WTC11 (cell line): ENCODE data around the gene MAP7. TPM values are rescaled to one million over a fixed set of nuclear protein-coding genes. Genes with fewer than 3 reads are reported as not detected.
A peak's percentile ranks its signal among the peaks of the same experiment; 100 is the strongest.

ENCODE experiments used
- ATAC-seq: fragments of 200-7000 bp; cut with Tn5 transposase; 2 replicates; pipeline ENCODE4 v1.10.0; 2021; ENCODE audit warnings: mild to moderate bottlenecking, moderate library complexity
- CTCF ChIA-PET: fragments of 300-600 bp; sonication (Branson Sonifier 250); formaldehyde crosslinking; loops from one replicate; lab custom pipeline; 2021; ENCODE audit warnings: antibody characterized with exemption; lab: Charles Lee
- POLR2A ChIA-PET: fragments of 350-600 bp; sonication (Branson Sonifier 250); formaldehyde crosslinking; loops from one replicate; lab custom pipeline; 2021; ENCODE audit warnings: antibody characterized with exemption; lab: Charles Lee
- DNase-seq: peaks from one replicate; pipeline ENCODE4 v3.0.0; 2021; ENCODE audit warnings: low spot score
- H3K27ac Mint-ChIP-seq: 2 replicates; pipeline ENCODE4 v1.8.0; 2021; ENCODE audit warnings: mixed read lengths
- H3K27me3 Mint-ChIP-seq: 2 replicates; pipeline ENCODE4 v1.8.0; 2021; ENCODE audit warnings: low read depth, mild to moderate bottlenecking, moderate library complexity, mixed read lengths
- H3K36me3 Mint-ChIP-seq: 2 replicates; pipeline ENCODE4 v1.8.0; 2021; ENCODE audit warnings: mixed read lengths
- H3K4me1 Mint-ChIP-seq: 2 replicates; pipeline ENCODE4 v1.8.0; 2022; ENCODE audit warnings: mixed read lengths
- H3K4me3 Mint-ChIP-seq: 2 replicates; pipeline ENCODE4 v1.8.0; 2021; ENCODE audit warnings: mild to moderate bottlenecking, moderate library complexity, mixed read lengths
- H3K9me3 Mint-ChIP-seq: 2 replicates; pipeline ENCODE4 v1.8.0; 2021; ENCODE audit warnings: mixed read lengths
- CBFB ChIP-seq: sonication (generic); formaldehyde crosslinking; IDR thresholded peaks from 2 replicates; pipeline ENCODE4 v1.8.1; 2022; ENCODE audit warnings: mild to moderate bottlenecking, low read depth, missing genetic modification reagents
- FOXJ3 ChIP-seq: sonication (generic); formaldehyde crosslinking; IDR thresholded peaks from 2 replicates; pipeline ENCODE4 v1.9.0; 2021; ENCODE audit warnings: missing genetic modification reagents, mild to moderate bottlenecking, borderline replicate concordance
- GRHL2 ChIP-seq: fragments of 250-450 bp; sonication (Bioruptor Pico); IDR thresholded peaks from 2 replicates; pipeline ENCODE4 v1.8.0; 2022; ENCODE audit warnings: mild to moderate bottlenecking, moderate library complexity; ENCODE audit not compliant: insufficient replicate concordance, severe bottlenecking
- IRF2 ChIP-seq: sonication (generic); formaldehyde crosslinking; IDR thresholded peaks from 2 replicates; pipeline ENCODE4 v1.8.0; 2022; ENCODE audit warnings: low read depth, missing genetic modification reagents, borderline replicate concordance
- JAZF1 ChIP-seq: fragments of 250-450 bp; sonication (Bioruptor Pico); IDR thresholded peaks from 2 replicates; pipeline ENCODE4 v1.9.0; 2021; ENCODE audit warnings: moderate library complexity, mild to moderate bottlenecking, inconsistent platforms
- MXD4 ChIP-seq: fragments of 250-450 bp; sonication (Bioruptor Pico); IDR thresholded peaks from 2 replicates; pipeline ENCODE4 v1.8.0; 2021; ENCODE audit warnings: mild to moderate bottlenecking, moderate library complexity, borderline replicate concordance
- NR3C1 ChIP-seq: sonication (generic); formaldehyde crosslinking; conservative IDR thresholded peaks from 2 replicates; pipeline ENCODE4 v1.8.1; 2023; ENCODE audit warnings: low read depth, mild to moderate bottlenecking, missing genetic modification reagents
- ZNF121 ChIP-seq: sonication (generic); formaldehyde crosslinking; IDR thresholded peaks from 2 replicates; pipeline ENCODE4 v1.8.0; 2023; ENCODE audit warnings: missing genetic modification reagents
- ZNF423 ChIP-seq: fragments of 250-450 bp; sonication (Bioruptor Pico); IDR thresholded peaks from 2 replicates; pipeline ENCODE4 v2.1.2; 2022; ENCODE audit warnings: mild to moderate bottlenecking, moderate library complexity
- total RNA-seq: library from RNA; stranded (reverse); gene quantifications from 3 replicates; pipeline ENCODE4 v1.2.3, GENCODE V29; 2021
- TF ChIP-seq, protein P1 (sequence below): sonication (generic); formaldehyde crosslinking; IDR thresholded peaks from 2 replicates; pipeline ENCODE4 v1.8.1; 2022; ENCODE audit warnings: mild to moderate bottlenecking, missing genetic modification reagents, moderate library complexity, borderline replicate concordance
- TF ChIP-seq, protein P2 (sequence below): sonication (generic); formaldehyde crosslinking; conservative IDR thresholded peaks from 2 replicates; pipeline ENCODE4 v1.8.1; 2023; ENCODE audit warnings: mild to moderate bottlenecking, low read depth, missing genetic modification reagents, moderate library complexity
- TF ChIP-seq, protein P3 (sequence below): sonication (generic); formaldehyde crosslinking; IDR thresholded peaks from 2 replicates; pipeline ENCODE4 v1.8.1; 2022; ENCODE audit warnings: low read depth, mild to moderate bottlenecking, moderate library complexity, missing genetic modification reagents, borderline replicate concordance
- TF ChIP-seq, protein P4 (sequence below): sonication (generic); formaldehyde crosslinking; IDR thresholded peaks from 2 replicates; pipeline ENCODE4 v1.8.1; 2022; ENCODE audit warnings: mild to moderate bottlenecking, moderate library complexity, missing genetic modification reagents
- TF ChIP-seq, protein P5 (sequence below): sonication (generic); formaldehyde crosslinking; IDR thresholded peaks from 2 replicates; pipeline ENCODE4 v1.8.1; 2022; ENCODE audit warnings: low read depth, missing genetic modification reagents, borderline replicate concordance
- TF ChIP-seq, protein P6 (sequence below): fragments of 250-450 bp; sonication (Bioruptor Pico); IDR thresholded peaks from 2 replicates; pipeline ENCODE4 v1.9.0; 2021; ENCODE audit warnings: moderate library complexity, mild to moderate bottlenecking, inconsistent platforms, borderline replicate concordance
- TF ChIP-seq, protein P7 (sequence below): sonication (generic); formaldehyde crosslinking; IDR thresholded peaks from 2 replicates; pipeline ENCODE4 v1.8.0; 2022; ENCODE audit warnings: missing genetic modification reagents

Gene MAP7
- total RNA-seq, 1 experiment from 2014 or later: 56.6 TPM

DNA sequence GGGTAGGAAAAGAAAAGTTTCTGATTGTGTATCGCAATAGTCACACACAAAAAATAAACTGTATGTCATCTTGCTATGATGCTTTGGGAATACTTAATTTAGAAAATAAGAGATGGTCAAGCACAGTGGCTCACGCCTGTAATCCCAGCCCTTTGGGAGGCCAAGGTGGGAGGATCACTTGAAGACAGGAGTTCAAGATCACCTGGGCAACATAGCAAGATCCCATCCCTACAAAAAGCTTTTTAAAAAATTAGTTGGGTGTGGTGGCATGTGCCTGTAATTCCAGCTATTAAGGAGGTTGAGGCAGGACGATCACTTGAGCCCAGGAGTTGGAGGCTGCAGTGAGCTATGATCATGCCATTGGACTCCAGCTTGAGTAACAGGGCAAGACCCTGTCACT is 27.6 kb downstream of the MAP7 start:
- Mint-ChIP-seq H3K36me3 (no peaks in the 10 kb centered on the region), H3K4me3 (no peak overlapping the region), H3K9me3 (no peaks in the 10 kb centered on the region), H3K27ac (no peak overlapping the region), H3K4me1 (peaks cover 61% of the 10 kb centered on the region), H3K27me3 (no peaks in the 10 kb centered on the region)
- ChIA-PET CTCF (no interaction called here), POLR2A (no interaction called here)
- no peak for DNase-seq
- ATAC-seq: no peak
- TF ChIP-seq, protein P1, sequence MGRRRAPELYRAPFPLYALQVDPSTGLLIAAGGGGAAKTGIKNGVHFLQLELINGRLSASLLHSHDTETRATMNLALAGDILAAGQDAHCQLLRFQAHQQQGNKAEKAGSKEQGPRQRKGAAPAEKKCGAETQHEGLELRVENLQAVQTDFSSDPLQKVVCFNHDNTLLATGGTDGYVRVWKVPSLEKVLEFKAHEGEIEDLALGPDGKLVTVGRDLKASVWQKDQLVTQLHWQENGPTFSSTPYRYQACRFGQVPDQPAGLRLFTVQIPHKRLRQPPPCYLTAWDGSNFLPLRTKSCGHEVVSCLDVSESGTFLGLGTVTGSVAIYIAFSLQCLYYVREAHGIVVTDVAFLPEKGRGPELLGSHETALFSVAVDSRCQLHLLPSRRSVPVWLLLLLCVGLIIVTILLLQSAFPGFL: no peak
- TF ChIP-seq IRF2 (CRISPR knock-in tag) (no peak), ZNF121 (peak; percentile 71; the same call in 1 of the 2 replicates)
- TF ChIP-seq, protein P2, sequence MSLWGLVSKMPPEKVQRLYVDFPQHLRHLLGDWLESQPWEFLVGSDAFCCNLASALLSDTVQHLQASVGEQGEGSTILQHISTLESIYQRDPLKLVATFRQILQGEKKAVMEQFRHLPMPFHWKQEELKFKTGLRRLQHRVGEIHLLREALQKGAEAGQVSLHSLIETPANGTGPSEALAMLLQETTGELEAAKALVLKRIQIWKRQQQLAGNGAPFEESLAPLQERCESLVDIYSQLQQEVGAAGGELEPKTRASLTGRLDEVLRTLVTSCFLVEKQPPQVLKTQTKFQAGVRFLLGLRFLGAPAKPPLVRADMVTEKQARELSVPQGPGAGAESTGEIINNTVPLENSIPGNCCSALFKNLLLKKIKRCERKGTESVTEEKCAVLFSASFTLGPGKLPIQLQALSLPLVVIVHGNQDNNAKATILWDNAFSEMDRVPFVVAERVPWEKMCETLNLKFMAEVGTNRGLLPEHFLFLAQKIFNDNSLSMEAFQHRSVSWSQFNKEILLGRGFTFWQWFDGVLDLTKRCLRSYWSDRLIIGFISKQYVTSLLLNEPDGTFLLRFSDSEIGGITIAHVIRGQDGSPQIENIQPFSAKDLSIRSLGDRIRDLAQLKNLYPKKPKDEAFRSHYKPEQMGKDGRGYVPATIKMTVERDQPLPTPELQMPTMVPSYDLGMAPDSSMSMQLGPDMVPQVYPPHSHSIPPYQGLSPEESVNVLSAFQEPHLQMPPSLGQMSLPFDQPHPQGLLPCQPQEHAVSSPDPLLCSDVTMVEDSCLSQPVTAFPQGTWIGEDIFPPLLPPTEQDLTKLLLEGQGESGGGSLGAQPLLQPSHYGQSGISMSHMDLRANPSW (CRISPR knock-in tag): no peak

DNA sequence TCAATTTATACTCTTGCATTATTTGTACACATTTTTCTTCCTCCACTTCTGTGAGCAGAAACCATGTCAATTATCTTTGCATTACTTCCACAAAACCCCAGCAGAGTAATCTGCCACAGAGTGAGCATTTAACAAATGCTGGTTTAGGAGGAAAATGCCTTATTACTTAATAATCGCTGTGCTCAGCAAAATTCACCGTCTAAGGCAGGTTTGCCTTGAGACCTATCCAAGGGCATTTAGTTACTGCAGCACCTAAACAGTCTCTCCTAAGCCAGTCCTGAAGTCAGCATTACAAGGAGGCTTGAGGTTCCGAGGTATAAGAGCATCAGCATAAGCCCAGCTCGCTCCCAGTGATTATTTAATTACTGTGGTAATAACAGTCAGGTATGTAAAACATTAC is 28.3 kb downstream of the MAP7 start:
- DNase-seq (no peak), ATAC-seq (no peak)
- H3K36me3 Mint-ChIP-seq: no peaks in the 10 kb centered on the region
- no peak overlapping the region; the same call in 1 of the 2 replicates for H3K27ac Mint-ChIP-seq
- no peaks in the 10 kb centered on the region for H3K27me3 Mint-ChIP-seq
- POLR2A ChIA-PET: no interaction called here
- CTCF ChIA-PET: no interaction called here
- TF ChIP-seq GRHL2 (CRISPR knock-in tag): no peak
- TF ChIP-seq, protein P3, sequence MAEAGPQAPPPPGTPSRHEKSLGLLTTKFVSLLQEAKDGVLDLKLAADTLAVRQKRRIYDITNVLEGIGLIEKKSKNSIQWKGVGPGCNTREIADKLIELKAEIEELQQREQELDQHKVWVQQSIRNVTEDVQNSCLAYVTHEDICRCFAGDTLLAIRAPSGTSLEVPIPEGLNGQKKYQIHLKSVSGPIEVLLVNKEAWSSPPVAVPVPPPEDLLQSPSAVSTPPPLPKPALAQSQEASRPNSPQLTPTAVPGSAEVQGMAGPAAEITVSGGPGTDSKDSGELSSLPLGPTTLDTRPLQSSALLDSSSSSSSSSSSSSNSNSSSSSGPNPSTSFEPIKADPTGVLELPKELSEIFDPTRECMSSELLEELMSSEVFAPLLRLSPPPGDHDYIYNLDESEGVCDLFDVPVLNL (CRISPR knock-in tag): no peak
- TF ChIP-seq, protein P4, sequence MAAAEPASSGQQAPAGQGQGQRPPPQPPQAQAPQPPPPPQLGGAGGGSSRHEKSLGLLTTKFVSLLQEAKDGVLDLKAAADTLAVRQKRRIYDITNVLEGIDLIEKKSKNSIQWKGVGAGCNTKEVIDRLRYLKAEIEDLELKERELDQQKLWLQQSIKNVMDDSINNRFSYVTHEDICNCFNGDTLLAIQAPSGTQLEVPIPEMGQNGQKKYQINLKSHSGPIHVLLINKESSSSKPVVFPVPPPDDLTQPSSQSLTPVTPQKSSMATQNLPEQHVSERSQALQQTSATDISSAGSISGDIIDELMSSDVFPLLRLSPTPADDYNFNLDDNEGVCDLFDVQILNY: no peak
- TF ChIP-seq, protein P5, sequence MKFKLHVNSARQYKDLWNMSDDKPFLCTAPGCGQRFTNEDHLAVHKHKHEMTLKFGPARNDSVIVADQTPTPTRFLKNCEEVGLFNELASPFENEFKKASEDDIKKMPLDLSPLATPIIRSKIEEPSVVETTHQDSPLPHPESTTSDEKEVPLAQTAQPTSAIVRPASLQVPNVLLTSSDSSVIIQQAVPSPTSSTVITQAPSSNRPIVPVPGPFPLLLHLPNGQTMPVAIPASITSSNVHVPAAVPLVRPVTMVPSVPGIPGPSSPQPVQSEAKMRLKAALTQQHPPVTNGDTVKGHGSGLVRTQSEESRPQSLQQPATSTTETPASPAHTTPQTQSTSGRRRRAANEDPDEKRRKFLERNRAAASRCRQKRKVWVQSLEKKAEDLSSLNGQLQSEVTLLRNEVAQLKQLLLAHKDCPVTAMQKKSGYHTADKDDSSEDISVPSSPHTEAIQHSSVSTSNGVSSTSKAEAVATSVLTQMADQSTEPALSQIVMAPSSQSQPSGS (CRISPR knock-in tag): no peak
- TF ChIP-seq, all 79 proteins: peak for 0
- no peak overlapping the region for H3K4me3 Mint-ChIP-seq
- H3K9me3 Mint-ChIP-seq: no peaks in the 10 kb centered on the region
- H3K4me1 Mint-ChIP-seq: peaks cover 58% of the 10 kb centered on the region

DNA sequence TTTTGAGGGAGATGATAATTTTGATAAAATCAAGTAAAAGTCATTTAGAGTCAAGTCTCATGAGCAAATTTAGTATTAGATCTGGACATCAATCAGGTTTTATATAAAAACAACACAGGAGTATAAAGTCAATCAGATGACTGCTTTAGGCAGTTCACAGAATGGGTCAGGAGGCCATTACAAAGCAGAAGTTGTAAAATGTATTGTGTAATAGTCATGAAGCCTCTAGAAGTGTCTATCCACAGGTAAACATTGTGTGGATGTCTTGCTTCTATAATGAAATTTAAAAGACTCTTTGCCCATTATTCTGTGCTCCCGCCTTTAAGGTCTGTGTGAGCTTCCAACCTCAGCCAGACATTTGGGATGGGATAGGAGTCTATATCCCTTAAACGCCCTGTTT is 28.8 kb downstream of the MAP7 start:
- DNase-seq: no peak
- CTCF ChIA-PET: interaction anchor here (1.2 kb wide), 1 partner anchor 29 kb away, joined by 3 read pairs; no protein-coding TSS in a partner anchor
- no peaks in the 10 kb centered on the region for H3K9me3 Mint-ChIP-seq
- no peaks in the 10 kb centered on the region for H3K36me3 Mint-ChIP-seq
- H3K27ac Mint-ChIP-seq: no peak overlapping the region
- H3K4me3 Mint-ChIP-seq: no peak overlapping the region
- POLR2A ChIA-PET: no interaction called here
- H3K27me3 Mint-ChIP-seq: no peaks in the 10 kb centered on the region
- H3K4me1 Mint-ChIP-seq: peaks cover 55% of the 10 kb centered on the region
- no peak for ATAC-seq
- TF ChIP-seq MXD4 (CRISPR knock-in tag): no peak
- no peak for TF ChIP-seq FOXJ3 (CRISPR knock-in tag)
- no peak for TF ChIP-seq ZNF423 (CRISPR knock-in tag)
- no peak for TF ChIP-seq NR3C1 (CRISPR knock-in tag)
- TF ChIP-seq JAZF1 (CRISPR knock-in tag): no peak
- TF ChIP-seq, protein P6, sequence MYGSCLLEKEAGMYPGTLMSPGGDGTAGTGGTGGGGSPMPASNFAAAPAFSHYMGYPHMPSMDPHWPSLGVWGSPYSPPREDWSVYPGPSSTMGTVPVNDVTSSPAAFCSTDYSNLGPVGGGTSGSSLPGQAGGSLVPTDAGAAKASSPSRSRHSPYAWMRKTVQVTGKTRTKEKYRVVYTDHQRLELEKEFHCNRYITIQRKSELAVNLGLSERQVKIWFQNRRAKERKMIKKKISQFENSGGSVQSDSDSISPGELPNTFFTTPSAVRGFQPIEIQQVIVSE (CRISPR knock-in tag): no peak
- TF ChIP-seq, protein P7, sequence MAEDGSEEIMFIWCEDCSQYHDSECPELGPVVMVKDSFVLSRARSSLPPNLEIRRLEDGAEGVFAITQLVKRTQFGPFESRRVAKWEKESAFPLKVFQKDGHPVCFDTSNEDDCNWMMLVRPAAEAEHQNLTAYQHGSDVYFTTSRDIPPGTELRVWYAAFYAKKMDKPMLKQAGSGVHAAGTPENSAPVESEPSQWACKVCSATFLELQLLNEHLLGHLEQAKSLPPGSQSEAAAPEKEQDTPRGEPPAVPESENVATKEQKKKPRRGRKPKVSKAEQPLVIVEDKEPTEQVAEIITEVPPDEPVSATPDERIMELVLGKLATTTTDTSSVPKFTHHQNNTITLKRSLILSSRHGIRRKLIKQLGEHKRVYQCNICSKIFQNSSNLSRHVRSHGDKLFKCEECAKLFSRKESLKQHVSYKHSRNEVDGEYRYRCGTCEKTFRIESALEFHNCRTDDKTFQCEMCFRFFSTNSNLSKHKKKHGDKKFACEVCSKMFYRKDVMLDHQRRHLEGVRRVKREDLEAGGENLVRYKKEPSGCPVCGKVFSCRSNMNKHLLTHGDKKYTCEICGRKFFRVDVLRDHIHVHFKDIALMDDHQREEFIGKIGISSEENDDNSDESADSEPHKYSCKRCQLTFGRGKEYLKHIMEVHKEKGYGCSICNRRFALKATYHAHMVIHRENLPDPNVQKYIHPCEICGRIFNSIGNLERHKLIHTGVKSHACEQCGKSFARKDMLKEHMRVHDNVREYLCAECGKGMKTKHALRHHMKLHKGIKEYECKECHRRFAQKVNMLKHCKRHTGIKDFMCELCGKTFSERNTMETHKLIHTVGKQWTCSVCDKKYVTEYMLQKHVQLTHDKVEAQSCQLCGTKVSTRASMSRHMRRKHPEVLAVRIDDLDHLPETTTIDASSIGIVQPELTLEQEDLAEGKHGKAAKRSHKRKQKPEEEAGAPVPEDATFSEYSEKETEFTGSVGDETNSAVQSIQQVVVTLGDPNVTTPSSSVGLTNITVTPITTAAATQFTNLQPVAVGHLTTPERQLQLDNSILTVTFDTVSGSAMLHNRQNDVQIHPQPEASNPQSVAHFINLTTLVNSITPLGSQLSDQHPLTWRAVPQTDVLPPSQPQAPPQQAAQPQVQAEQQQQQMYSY (CRISPR knock-in tag): no peak
- TF ChIP-seq CBFB (CRISPR knock-in tag): no peak
